Ammon's horn (tissue), 1 donor: ENCODE measurements around the gene ANP32E.

Source experiments
- DNase-seq: peaks from one replicate; pipeline ENCODE4 v3.0.0-alpha.2; 2016; ENCODE audit warnings: low spot score

ANP32E gene

DNA sequence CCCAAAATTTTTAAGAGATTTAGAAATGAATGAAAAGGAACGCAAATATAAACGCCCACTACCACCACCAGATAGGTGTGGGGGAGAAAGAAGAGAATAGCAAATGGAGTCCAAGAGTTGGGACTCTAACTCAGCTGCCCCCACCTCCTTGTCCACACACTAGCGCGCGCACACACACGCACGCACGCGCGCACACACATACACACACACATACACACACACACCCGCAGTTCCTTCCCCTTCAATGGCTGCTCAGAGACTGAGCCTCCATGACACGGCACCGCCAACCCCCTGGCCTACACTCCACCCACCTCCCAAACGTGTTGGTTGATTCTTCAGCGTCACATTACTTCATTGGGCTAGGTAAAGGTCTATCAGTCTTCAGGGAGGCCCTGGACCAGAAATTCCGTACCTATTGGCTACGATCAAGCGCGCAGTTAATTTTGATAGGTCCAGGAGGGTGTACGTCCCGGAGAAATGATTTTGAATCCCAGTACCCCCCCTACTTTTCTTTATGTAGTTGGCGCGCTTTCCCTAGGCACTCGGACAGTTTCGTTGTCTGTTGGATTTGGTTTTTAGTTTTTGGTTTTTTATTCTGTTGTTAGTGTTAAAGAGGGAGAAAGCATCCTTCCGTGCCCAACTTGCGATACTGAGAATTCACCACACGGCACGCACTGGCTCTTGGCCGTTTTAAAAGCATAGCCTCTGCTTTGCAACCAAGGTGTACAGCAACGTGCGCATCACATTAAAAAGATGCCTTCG, at the start of gene ANP32E:
Gene ANP32E, minus strand, starts transcription at position 261 of the 762 bp plus-strand sequence. CDS start 326 bp downstream, outside the sequence.
- DNase-seq, result peak; percentile 99

DNA sequence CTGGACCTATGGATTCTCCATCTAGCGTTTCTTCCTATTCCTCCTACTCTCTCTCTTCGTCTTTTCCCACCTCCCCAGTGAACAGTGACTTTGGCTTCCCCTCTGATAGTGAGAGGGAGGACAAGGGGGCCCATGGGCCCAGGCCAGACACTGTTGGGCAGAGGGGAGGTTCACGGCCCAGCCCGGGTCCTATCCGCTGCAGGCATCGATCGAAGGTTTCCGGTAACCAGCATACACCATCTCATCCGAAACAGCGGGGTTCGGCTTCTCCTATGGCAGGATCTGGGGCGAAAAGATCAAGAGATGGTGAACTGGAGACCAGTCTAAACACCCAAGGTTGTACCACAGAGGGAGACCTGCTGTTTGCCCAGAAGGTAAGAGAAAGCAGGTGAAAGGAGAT, 47.3 kb upstream of the ANP32E start:
- no peak for DNase-seq

DNA sequence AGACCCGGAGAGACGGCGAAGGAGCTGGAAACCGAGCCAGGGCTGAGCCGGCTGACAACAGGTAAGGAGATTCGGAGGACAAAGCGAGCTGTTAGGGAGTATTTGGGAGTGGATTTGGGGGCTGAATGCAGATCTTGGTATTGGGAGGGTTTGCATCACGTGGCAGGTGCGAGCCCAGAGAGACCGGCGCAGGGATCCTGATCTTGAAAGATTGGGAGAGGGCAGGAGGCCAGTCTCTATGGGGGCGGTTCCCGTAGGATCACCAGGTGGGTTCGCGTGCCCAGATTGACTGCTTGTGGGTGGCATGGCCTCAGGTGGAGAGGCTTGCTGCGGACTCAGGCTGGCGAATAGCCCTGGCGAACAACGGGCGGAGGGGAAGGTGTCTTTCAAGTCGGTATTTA, 46.6 kb upstream of the ANP32E start:
- no peak for DNase-seq

DNA sequence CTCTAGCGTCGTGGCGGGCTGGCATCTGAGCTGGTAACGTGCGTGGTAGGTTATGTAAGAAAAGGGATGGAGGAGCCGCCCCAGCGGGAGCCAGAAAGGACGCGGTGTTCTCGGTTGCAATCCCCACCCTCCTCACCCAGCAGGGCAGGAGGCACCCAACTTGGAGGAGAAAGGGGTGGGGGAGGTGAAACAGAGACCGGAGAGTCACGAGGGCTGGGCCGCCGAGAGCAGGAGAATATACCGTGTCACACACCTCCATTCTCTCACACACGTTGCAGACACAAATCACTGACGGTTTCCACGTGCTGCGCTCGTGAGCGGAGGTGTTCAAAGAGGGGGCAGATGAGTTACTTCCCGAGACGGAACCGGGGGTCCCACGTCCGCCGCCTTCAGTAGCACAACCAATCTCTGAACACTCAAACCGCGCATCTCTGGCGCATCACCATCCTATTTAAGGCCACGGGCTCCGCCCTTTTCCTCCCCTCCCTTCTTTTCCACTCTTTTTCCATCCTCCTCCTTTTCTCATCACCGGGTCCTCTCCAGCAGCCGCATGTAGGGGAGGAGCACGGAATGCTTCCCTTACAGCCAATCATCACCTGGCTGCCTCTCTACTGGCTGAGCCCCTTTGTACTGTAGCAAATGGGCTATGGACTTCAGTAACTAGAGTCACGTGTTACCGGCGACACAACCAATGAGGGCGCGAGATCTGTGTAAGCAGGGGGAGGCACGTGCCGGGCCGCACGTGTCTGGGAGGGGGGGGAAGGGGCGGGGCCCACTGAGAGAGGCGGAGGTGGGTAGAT, 46.0 kb upstream of the ANP32E start, which contains the start of gene CIART:
Gene CIART, plus strand, starts transcription at position 797 of the 800 bp plus-strand sequence. CDS start 714 bp downstream, outside the sequence.
- peak; percentile 98 for DNase-seq

DNA sequence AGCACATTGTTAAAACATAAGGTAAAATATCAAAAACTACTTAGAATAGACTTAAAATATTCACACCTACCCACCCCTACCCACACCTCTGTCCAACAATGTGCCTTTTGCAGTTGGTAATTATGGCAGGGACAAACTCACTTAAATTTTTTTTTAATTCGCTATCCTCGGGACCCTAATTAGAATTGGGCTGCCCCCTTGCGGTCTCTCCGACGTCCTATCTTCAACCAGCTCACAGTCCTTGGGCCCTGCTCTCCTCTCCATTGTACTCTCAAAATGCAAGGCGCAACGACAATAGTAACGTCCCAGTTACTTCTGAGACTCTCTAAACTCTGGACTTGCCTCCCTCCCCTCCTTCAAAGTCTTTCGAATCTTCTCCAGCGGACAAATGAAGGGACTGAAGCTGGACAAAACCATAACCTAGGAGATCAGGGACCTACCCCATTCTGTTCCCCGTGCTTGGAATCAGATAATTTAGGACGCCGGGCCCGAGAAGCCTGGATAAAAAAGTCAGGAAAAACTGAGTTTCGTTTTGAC, 45.4 kb upstream of the ANP32E start:
- DNase-seq, result peak; percentile 80

DNA sequence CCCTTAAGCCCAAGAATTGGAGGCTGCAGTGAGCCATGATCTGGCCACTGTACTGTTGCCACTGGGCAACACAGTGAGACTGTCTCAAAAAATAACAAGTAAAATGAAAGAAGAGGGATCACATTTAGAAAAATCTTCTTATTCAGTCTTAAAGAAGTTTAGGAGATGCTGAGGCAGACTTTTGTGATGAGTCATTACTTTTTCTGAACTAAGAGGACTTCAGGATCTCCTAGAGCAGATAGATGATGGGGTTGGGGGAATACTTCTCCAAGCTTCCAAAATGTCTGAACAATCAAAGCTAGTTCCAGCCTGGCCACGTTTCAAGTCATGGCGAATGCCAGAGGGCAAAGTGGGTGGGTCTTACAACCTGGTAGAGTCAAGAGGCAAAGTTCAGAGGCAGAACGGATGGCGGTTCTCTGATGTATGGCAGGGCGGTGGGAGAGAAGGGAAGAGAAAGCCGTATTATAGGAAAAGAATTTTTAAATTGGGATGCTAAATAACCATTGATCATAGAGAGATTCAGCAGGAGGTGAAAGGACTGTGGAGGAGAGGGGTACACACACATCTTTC, 44.3 kb upstream of the ANP32E start:
- DNase-seq, result no peak

DNA sequence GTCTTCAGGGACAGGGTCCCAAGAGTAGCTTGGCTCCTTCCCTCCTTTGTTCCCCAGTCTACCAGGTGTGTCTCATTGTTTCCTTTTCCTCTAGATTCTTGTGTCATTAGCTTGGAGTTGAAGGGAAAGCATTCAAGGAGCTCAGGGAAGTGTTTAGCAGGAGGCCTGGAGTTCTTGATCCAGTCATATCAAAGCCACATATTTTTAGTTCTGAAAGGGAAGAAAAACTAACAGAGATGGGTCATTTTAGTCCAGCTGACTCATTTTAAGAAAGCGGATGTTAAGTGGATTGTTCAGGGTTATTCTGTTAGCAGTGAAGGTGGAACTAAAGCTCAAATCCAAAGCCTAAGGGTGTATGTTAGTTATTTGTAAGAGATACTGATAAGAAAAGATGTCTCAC, 37.4 kb upstream of the ANP32E start:
- no peak for DNase-seq

DNA sequence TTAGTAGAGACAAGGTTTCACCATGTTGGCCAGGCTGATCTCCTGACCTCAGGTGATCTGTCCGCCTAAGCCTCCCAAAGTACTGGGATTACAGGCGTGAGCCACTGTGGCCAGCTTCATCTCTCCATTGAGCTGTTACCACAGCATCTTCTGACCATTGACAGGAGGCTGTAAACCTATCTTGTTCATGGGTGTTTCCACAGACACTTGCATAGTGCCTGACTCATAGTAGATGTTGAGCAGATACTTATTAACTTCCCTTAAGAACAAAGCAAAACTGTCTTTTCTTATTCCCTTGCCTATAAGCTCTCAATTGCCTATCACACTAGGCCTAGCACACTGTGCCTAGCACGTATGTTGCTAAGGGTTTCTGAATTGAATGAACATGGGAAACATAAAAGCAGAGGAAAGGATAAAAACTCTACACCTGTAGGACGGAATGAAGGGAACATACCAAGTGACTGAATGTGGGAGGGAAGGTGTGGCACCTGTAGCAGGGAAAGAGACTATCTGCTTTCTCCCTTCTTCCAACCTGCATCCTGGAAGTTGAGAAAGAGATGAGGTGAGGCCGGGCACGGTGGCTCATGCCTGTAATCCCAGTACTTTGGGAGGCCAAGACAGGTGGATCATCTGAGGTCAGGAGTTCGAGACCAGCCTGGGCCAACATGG, 35.5 kb upstream of the ANP32E start:
- DNase-seq, result no peak

DNA sequence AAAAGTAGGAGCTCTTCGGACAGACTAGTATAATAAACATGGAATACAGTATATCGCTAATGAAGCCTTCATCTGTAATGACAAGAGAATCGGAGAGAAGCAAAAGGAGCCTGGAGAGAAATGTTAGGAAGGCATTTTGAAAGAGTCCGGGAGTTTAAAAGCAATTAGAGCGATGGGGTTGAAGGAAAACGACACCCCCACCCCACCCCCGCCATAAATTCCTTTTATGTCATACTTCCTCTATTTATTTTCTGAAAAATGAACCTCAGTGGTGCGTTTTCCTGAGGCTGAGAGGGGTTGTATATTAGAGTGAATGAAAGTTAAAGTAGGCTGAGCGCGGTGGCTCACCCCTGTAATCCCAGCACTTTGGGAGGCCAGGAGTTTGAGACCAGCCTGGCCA, 33.5 kb upstream of the ANP32E start:
- DNase-seq, result no peak

DNA sequence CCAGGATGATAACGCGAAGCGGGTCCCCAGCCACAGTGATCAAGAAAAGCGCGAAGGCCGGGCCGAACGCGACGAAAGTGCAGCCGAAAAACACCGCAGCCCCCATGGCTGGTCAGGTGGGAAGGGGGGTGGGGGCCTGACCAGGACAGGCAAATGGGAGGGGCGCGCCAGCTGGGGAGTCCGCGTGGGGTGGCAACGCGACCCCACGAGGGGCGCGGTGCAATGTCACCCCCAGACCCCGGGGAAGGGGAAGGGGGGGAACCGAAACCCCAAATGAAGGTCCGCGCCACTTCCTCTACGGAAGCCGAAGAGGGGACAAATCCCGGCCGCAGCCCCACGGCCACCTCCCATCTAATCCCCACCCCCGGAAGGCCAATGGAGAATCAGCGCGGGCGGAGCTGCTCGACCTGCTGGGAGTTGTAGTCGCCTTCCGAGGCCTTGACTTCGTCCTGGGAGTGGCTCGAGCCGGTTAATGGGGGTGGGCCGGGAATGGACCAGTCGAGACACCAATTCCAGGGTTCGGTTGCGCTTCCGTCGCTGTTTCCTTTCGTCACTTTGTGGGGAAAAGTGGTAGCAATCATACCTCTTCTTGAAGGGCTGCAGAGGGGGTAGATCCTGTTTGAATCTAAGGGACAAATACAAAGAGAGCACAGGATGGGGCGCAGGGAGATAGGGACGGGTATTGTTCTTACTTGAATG, 32.9 kb upstream of the ANP32E start, which contains the start of gene APH1A:
Gene APH1A, minus strand, starts transcription at position 312 of the 699 bp plus-strand sequence. Its CDS starts 206 bp downstream, at position 106.
- DNase-seq, result peak; percentile 98

DNA sequence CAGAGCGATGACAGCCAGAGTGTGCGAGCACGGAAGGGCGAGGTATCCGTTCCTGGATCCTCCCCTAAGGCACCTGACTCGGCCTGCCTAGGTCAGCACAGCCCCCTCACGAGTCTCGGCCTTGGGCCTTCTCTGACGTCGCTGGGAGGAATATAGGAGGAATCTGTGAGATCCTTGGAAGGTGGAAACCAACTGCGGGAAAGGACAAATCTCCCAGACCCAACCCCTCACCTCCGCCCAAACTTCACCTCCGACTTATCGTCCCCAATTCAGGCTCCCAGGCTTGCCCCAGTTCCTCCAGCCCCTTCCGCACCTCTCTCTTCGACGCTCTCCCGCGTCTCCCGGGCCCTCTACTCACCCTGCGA, 32.4 kb upstream of the ANP32E start:
- DNase-seq, result no peak

DNA sequence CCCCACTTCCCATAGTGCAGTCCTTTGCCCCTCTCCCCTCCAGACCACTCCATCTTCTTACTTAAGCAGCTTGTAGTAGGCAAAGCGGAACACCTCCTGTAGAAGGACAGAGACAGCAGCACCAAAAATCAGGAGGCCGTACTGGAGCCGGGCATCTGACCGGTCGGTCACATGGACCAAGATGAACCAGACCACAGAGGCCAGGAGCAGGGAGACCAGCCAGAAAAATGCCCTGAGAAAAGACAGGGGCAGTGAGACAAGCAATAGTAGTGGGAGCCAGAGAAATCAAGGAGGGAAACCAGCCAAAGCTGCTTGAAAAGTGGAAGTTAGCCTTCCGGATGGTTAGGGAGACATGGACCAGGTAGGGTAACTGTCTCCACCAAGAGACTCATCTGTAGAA, 32.0 kb upstream of the ANP32E start:
- no peak for DNase-seq

DNA sequence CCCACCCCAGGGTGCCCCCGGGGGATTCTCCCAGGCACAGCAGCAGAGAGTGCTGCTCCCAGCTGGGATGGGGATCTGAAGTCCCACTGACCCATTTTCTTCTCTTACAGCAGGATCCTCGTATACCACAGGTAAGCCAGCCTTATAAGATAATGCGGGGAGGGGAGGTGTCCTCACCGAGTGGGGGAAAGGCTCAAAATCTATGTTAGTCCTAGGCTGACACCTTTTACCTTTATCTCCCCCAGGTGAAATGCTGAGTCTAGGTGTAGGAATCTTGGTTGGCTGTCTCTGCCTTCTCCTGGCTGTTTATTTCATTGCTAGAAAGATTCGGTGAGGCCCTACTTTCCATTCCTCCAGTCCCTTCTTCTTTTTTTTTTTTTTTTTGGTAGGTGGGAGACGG, 27.6 kb upstream of the ANP32E start:
- no peak for DNase-seq

DNA sequence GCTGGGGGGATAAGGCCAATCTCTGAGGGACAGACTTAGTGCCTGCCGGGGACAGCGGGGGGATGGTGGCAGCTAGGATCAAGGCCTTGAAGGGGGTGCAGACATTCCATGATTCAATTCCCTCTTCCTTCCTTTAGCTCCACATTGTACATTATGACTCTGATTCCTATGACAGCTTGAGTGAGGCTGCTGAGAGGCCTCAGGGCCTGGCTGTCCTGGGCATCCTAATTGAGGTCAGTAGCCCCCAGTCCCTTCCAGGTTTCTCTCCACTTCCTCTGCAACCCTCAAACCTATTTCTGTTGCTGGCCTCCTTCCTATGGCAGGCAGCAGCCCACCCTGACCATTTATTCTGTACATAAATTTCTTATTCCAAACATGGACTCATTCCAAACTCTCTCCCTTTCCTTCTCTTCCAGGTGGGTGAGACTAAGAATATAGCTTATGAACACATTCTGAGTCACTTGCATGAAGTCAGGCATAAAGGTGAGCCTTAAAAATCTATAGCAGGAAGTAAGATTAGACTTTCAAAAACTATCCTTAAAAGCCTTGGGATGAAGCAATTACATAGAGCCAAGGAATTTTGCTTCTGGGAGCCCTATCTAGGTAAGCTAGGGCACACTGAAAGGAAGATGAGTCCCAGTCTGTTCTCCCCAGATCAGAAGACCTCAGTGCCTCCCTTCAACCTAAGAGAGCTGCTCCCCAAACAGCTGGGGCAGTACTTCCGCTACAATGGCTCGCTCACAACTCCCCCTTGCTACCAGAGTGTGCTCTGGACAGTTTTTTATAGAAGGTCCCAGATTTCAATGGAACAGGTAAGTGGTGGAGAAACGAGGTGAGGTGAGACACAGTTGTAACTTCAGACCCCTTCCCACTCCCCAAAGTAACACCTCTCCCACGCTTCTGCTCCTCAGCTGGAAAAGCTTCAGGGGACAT, 26.7 kb upstream of the ANP32E start:
- DNase-seq, result no peak

DNA sequence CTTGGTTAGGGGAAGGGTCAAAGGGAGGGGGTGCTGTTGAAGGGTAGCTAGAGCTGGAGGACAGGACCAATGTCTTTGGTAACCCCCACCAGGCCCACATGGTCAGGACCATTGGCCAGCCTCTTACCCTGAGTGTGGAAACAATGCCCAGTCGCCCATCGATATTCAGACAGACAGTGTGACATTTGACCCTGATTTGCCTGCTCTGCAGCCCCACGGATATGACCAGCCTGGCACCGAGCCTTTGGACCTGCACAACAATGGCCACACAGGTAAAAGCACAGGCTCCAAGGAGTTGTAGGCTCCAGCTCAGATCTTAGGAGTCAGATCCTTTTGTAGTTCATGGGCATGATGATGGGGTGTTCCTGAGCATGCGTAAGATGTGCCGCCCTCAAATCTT, 25.5 kb upstream of the ANP32E start:
- DNase-seq, result no peak

DNA sequence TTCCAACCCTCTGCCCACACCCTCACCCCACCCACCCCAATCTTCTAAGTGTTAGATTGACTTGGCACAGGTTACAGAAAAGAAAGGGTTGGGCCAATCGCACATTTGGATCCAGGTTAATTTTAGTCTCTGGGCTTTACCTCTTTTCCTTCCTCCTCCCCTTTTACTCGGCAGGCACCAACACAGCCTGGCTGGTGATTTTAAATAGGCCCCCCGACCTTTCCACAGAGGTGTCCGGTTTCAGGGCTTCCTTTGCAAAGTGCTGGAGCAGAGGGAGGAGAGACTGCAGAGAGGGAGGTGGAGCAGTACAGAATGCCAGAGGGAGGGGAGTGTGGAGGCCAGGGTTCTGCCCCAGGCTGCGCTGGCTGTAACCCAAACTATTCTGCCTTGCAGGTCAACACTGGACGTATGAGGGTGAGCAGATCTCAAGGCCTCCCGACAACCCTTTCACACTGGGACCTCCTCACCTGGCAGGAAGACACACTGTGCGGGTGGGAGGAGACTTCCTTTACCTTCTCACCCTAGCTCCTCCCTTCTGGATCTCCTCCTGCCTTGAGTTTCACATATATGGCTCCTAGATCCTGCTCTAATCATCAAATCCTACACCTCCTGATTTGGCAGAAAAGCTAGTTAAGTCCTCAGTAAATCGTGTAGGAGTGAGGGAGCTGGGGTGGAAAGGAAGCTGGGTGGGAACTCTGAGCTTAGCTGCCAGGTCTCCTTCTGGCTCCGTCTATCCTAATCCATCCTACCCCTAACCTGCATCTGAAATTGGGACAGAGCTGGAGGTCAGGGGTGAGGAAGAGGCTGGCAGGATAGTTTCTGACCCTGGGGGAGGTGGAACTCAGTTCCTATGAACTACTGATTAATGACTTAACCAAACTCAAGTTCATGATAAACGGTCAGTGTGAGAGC, 24.1 kb upstream of the ANP32E start:
- no peak for DNase-seq

DNA sequence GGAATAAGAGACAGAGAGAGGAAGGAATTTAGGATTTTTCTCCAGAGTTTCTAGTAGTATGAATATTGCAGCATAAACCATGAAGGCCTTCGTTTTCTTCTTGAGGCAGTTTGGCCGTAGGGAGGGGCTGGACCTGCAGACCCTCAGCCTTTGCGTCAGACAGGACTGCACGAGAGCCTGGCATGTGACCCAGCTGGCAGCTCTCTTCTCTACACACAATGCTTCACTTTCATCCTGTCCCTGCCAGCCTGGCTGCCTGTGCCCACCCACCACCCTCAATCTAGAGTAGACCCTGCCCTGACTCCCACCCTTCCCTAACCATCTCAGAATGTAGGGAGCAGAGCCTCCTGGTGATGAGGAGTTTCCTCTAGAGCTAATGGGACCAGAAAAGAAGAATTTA, 23.3 kb upstream of the ANP32E start:
- peak; percentile 49 for DNase-seq

DNA sequence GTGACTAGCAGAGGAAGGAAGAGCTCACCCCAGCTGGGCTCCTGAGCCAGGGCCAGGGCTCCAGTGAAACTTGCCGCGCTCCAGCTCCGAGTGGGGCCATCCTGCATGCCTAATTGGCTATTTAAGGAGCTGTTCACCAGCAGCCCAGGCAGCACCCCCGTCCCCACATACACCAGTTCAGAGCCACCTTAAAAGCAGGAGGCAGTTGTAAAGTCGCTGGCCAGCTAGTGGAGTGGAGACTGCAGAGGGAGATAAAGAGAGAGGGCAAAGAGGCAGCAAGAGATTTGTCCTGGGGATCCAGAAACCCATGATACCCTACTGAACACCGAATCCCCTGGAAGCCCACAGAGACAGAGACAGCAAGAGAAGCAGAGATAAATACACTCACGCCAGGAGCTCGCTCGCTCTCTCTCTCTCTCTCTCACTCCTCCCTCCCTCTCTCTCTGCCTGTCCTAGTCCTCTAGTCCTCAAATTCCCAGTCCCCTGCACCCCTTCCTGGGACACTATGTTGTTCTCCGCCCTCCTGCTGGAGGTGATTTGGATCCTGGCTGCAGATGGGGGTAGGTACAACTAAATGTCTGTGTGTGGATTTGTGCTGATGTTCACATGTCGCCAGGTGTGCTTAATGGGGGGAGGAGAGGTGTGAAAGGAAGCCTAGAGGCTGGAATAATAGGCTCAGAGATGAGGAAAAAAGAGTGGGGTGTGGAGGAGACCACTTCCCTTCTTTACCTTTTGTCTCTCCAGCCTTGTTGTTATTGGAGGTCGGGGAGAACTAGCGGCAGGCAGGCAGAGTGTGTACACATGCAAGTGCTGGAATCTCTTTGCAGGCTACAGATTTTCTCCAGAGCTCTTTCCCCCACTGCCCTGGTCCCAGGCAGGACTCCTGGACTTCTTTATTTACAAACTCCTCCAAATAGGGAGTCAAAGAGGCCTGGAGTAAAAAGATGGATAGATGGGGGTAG, 22.0 kb upstream of the ANP32E start, which contains the start of gene CA14:
Gene CA14, plus strand, starts transcription at position 151 of the 962 bp plus-strand sequence. Its CDS starts 355 bp downstream, at position 506.
- peak; percentile 77 for DNase-seq
